GM18526 (cell line): ENCODE data around the gene GKN2.

Experiments
- POLR2A ChIP-seq: IDR thresholded peaks from 3 replicates; pipeline ENCODE4 v1.6.1; 2011; ENCODE audit not compliant: insufficient read length; ENCODE audit errors: extremely low read depth

Gene GKN2

DNA sequence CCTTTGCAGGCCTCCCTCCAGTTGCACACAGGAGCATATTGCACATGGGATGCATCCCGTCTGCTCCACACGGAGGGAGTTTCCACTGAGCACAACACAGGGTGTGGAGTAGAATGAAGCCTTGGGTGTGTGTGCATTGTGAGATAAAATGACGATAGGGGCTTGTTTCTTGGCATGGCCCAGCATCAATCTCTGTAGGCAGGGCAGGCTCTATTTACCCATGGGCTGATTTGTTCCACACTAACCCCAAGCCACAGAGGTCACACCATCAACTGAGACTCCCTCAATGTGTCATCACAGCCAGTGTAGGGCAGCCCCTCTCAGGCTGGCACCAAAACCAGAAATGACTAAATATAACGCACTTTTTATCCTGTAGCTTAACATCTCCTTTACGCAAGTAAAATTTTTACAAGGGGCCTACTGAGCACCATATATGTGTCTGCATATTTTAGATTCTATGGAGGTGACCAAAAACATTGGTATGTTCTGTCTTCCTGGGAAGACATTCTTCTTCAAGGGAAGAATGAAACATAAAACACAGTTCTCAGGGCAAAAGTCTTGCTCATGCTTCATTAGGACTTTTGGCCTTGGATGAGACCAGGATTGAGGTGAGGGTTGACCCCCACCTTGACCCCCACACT, 19.0 kb upstream of the GKN2 start:
- TF ChIP-seq POLR2A: no peak

DNA sequence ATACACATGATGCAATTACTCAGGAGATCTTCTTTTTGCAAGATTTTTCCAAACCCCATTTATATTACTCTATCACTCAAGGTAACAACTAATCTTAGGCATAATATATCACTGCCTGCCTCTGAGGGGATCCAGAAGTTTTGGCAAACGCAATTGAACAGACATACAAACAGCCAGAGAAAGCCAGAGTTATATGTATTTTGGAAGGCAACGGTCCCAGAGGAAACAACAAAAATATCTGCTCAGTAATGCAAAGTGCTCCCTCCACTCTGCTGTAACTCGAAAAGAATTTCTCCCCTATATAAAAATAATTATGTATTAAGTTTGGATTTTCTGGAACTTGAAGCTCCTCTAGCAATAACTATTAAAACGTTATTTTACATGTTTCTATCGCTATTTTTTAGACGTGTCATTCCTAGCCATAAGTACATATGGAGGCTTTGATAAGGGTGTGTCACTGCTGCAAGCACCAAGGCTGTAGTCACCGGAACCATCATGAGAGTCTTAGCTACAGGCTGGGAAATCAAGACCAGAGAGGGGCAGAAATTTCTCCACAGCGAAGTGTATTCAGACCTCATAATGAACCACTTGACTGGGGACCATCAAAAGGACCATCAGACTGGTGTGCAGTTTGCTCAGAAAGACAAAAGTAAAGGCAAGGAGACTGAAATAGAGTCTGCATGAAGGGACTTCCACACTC, 18.0 kb upstream of the GKN2 start:
- TF ChIP-seq POLR2A: no peak

GRCh38 chr2:68969736-68970490, 17.2 kb upstream of the GKN2 start:
- no peak for TF ChIP-seq POLR2A

DNA sequence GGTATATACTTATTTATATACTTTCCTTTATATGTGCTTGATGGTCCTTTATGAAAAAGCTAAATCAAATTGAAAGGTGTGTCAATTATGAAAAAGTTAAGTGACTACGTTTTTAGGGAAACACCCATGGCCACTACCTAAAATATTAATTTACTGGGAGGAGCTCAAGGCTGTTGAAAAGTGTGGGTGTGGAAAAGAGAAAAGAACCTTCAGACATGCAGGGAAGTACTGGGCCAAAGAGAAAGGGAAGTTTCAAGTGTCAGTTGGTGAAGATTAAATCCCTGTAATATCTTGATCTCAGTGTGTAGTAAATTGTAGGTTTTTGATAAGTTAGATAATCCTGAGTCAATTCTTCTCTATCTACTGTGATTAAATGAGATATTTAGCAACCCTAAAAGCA, 15.5 kb upstream of the GKN2 start:
- no peak for TF ChIP-seq POLR2A

DNA sequence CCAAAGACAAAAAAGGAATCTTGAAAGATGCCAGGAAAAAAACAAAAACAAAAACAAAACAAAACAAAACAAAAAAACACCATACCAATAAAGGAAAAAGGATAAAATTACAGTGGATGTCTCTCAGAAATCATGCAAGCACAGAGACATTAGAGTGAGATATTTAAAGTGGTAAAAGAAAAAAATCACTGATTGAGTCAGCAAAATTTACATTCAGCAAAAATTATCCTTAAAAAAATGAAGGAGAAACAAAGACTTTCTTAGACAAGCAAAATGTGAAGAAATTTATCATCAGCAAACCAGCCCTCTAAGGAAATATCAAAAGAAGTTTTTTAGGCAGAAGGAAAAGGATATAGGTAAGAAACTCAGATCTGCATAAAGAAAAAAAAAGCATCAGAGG, 11.6 kb upstream of the GKN2 start:
- no peak for TF ChIP-seq POLR2A

DNA sequence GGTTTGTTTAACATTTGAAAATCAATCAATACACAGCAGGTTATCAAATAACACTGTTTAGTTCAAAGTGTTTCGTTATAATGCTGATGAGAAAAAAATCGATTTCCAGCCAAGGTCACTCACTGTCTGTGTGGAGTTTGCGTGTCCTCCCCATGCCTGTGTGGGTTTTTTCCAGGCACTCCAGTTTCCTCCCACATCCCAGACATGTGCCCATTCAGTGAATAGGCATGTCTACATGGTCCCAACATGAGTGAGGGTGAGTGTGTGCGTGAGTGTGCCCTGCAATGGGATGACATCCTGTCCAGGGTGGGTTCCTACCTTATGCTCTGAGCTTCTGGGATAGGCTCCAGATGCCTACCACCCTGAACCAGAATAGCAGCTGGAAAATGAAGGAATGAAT, 8.7 kb upstream of the GKN2 start:
- no peak for TF ChIP-seq POLR2A

- TF ChIP-seq POLR2A: no peak
Observed at GRCh38 chr2:68959001-68959400, 6.3 kb upstream of the GKN2 start.

DNA sequence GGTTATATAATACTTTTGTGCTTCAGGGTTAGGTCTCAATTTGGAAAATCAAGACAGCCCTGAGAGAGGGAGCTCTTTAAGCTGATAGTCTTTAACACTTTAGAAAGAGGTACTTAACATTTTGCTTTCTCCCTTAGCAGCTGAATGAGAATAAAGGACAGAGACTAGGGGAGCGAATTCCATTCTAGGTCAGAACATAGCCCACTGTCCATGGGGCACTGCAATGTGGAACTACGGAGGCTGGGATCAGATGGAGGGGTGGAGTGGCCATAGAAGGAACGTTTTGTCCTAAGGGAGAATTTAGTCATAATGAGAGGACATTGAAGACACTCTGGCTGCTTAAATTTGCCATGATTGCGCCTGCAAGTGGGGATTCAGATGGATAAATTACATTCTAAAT, 794 bp downstream of the GKN2 start:
- no peak for TF ChIP-seq POLR2A

DNA sequence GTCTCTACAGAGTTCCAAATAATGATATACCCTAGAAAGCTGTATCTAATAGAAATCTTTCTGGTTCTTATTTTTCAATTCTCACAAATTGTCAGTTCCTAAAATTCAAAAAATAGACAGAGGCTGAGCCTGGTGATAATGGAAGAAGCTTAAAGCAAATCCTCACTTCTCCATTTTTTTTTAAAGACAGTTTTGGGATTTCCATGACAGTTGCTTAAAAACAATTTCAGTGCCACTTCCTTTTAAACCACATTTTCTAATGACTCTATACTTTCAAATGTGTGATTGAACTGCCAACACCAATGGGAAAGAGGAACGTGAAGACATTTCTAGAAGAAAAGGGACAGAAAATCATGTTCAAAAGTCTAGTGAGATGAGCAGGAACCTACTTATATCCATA, 4.0 kb downstream of the GKN2 start:
- no peak for TF ChIP-seq POLR2A

GRCh38 chr2:68946117-68946516, 6.6 kb downstream of the GKN2 start:
- no peak for TF ChIP-seq POLR2A

DNA sequence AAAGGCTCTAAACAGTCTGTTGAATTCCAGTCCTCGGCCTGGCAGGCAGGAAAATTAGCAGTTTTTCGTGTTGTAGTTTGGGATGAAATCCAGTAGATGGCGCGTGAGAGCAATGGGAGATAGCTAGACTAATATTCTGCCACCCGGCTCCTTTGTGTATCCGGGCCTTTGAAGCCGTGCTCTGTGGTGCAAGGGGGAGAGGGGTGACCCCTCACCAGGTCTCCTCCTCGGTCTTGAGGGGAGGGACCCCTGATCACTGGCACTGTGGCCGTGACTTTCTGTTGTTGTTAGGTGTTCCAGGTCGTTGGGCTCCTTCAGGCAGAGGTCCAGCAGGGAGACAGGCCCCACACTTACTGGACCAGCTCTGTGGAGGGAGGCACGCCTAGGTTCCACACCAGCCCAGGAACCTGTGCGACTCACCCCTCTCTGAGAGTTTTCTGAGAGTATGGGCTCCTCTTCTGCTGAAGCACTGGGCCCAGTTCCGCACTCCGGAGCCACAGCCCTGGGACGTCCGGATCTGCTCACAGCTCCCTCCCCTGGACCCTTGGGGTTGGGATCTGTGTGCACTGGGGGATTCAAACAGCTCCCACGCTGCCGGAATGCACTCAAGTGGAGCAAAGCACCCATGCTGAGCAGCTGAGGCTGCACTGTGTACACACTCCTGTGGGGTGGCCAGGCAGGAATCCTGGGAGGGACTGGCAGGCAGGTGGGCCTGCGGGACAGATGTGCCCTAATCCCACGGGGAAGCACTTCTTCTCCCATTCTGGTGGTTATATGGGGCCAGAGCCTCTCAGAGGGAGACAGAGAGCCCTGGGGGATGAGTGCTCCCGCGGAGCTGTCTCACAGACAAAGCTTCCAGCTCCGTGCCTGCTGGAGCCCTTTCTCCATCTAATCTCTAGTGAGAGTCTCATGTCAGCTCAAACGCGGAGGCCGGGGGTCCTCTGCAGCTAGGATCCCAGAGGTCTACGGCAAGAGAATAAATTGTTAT, 8.8 kb downstream of the GKN2 start:
- TF ChIP-seq POLR2A: no peak

GRCh38 chr2:68942827-68943226, 9.9 kb downstream of the GKN2 start:
- TF ChIP-seq POLR2A: no peak

GRCh38 chr2:68940369-68940768, 12.3 kb downstream of the GKN2 start:
- TF ChIP-seq POLR2A: no peak

DNA sequence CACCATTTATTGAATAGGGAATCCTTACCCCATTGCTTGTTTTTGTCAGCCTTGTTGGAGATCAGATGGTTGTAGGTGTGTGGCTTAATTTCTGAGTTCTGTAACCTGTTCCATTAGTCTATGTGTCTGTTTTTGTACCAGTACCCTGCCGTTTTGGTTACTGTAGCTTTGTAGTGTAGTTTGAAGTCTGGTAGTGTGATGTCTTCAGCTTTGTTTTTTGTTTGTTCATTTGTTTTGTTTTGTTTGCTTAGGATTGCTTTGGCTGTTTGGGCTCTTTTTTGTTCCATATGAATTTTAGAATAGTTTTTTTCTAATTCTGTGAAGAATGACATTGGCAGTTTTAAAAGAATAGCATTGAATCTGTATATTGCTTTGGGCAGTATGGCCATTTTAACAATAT, 12.7 kb downstream of the GKN2 start:
- no peak for TF ChIP-seq POLR2A

DNA sequence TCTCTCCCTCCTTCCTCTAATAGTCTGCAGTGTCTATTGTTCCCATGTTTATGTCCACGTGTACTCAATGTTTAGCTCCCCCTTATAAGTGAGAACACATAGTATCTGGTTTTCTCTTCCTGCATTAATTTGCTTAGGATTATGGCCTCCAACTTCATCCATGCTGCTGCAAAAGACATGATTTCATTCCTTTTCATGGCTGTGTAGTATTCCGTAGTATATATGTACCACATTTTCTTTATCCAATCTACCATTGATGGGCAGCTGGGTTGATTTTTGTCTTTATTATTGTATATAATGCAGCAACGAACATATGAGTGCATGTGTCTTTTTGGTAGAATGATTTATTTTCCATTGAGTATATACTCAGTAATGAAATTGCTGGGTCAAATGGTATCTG, 13.8 kb downstream of the GKN2 start:
- no peak for TF ChIP-seq POLR2A

DNA sequence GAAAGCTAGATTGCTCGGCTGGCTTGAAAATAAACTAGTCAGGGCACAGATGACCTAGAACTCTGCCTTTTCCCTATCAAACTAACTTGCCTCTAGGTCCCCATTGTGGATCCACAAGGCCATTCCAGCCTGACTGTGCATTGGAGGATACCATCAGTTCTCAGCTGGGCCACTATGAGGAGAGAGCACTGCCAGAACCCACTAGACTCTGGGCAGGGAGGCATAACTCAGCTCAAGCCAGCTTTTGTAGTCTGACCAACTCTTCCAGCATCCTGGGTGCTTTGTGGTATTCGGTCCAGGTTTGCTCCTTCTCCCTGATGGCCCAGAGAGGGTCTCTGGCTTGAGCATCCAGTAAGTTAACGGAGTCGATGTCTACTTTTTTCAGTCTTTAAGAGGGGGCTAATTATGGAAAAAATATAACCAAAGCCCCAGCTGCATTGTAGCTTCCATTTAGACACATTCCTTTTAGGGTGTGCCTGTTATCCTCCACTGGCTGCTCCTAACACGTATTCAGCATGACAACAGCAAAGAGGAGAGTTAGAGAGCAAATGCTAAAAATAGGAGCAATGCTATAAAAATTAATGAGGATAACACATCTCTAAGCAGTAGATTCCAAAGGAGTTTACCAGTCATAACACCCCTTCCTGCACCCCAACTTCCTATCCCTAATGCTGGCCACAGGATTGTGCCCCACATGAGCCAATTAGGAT, 15.2 kb downstream of the GKN2 start:
- TF ChIP-seq POLR2A: no peak
